ENCODE measurements around the gene LIF. TPM values are rescaled to one million over a fixed set of nuclear protein-coding genes. Genes with fewer than 3 reads are reported as not detected.

Gene LIF
- total RNA-seq, 2 experiments from 2014 or later: 0.06 TPM; not detected in 1

DNA sequence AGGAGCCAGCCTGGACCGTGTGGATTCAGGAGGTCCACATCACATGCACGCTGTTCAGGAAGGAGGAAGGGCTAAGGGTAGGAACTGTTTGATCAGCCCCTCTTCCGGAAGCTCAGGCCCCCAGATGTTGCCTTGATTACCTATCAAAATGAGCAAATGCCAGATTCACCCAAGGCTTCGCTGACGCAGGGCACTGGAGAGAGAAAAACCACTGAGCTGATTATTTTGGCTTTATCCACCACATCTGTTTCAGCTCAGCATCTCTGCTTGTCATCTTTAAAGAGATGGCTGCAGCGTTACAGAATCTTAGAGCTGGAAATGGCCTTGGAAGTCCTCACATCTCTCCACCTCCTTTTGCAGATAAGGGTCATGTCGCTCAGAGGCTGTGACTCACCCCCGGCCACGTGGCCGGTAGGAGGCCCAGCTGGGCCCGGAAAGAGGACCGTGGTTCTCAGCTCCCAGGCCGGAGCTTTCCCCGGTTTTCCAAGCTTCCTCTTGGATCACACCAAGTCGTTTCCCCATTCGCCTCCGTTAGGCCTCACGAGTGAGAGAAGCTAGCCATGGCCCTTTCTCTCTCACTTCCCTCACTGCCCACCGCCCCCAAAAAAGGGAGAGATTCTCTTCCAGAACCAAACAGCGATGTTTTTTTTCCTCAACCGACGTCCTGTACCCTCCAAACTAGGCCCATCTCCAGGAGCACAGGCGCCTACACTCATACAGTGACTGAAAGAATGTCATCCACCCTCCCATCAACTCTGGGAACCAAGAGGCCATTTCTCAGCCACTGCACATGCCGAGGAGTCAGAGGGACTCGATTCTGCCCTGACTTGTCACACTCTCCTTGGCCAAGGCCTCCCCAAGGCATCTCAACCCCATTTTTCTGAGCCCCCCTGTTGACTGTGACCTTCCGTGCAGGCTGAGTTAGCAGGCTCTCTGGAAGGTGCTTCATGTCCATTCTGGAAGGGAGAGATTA is 37.6 kb downstream of the LIF start:
- intact Hi-C loops (cut with micrococcal nuclease; ENCODE audit: unreplicated experiment): no loop called here
- H4K20me1 ChIP-seq (ENCODE audit: insufficient read depth, low read length): no peaks in the 10 kb centered on the region
- ChIA-PET CTCF (ENCODE audit: unreplicated experiment) (no interaction called here), POLR2A (interaction anchor here (0.7 kb wide), 2 partner anchors 14 to 17 kb away, joined by 3 to 5 read pairs; no protein-coding TSS in a partner anchor)
- no peaks in the 10 kb centered on the region for H3K79me2 ChIP-seq (ENCODE audit: insufficient read depth, low read depth, low read length)
- DNase-seq (ENCODE audit: low spot score): no peak
- H3K4me3 ChIP-seq (ENCODE audit: low read depth, low read length, poor library complexity, severe bottlenecking): no peak overlapping the region
- H3K36me3 ChIP-seq (ENCODE audit: insufficient read depth, low read length): no peaks in the 10 kb centered on the region
- no peaks in the 10 kb centered on the region for H3K4me1 ChIP-seq (ENCODE audit: insufficient read depth, low read length, poor library complexity, severe bottlenecking)
- H3K27ac ChIP-seq (ENCODE audit: low read depth, low read length, poor library complexity, severe bottlenecking): no peak overlapping the region
- H3K9me2 ChIP-seq (ENCODE audit: insufficient read depth, low read length): no peaks in the 10 kb centered on the region
- H3K4me2 ChIP-seq (ENCODE audit: low read length): no peak overlapping the region
- no peak overlapping the region for H2AFZ ChIP-seq (ENCODE audit: low read length)
- TF ChIP-seq, protein P1, sequence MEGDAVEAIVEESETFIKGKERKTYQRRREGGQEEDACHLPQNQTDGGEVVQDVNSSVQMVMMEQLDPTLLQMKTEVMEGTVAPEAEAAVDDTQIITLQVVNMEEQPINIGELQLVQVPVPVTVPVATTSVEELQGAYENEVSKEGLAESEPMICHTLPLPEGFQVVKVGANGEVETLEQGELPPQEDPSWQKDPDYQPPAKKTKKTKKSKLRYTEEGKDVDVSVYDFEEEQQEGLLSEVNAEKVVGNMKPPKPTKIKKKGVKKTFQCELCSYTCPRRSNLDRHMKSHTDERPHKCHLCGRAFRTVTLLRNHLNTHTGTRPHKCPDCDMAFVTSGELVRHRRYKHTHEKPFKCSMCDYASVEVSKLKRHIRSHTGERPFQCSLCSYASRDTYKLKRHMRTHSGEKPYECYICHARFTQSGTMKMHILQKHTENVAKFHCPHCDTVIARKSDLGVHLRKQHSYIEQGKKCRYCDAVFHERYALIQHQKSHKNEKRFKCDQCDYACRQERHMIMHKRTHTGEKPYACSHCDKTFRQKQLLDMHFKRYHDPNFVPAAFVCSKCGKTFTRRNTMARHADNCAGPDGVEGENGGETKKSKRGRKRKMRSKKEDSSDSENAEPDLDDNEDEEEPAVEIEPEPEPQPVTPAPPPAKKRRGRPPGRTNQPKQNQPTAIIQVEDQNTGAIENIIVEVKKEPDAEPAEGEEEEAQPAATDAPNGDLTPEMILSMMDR (conservative IDR thresholded peaks at IDR 0.05; ENCODE audit: low read length): no peak
- TF ChIP-seq EZH2phosphoT487 (IDR thresholded peaks at IDR 0.05; ENCODE audit: borderline replicate concordance, low read depth, low read length): no peak
- no peaks in the 10 kb centered on the region for H3K9me3 ChIP-seq (ENCODE audit: low read length)
- BruUV-seq (replicated peaks): no TSS peak

DNA sequence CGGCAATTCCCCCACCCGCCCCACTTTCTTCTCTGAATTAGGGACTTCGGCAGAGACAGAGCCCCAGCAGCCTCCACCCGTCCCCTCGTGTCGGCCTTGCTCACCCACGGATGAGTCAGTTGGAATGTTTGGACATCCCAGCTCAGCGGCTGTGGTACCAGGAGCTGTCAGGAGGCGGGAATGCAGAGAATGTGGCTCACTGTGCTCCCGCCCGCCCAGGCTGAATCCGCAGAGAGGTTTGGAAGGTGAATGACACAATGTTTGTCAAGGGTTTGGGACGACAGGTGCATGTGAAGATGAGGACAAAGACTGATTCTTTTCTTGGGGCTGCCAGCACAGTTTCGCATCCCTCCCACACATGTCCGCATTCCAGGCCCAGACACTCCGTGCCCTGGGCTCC is 39.6 kb downstream of the LIF start:
- POLR2A ChIA-PET: no interaction called here
- CTCF ChIA-PET (ENCODE audit: unreplicated experiment): no interaction called here
- Histone ChIP-seq H3K9me2 (ENCODE audit: insufficient read depth, low read length) (no peaks in the 10 kb centered on the region), H3K27ac (ENCODE audit: low read depth, low read length, poor library complexity, severe bottlenecking) (no peak overlapping the region), H3K9me3 (ENCODE audit: low read length) (no peaks in the 10 kb centered on the region), H4K20me1 (ENCODE audit: insufficient read depth, low read length) (no peaks in the 10 kb centered on the region), H3K4me2 (ENCODE audit: low read length) (no peak overlapping the region), H2AFZ (ENCODE audit: low read length) (no peak overlapping the region), H3K4me3 (ENCODE audit: low read depth, low read length, poor library complexity, severe bottlenecking) (no peak overlapping the region), H3K4me1 (ENCODE audit: insufficient read depth, low read length, poor library complexity, severe bottlenecking) (no peaks in the 10 kb centered on the region), H3K79me2 (ENCODE audit: insufficient read depth, low read depth, low read length) (no peaks in the 10 kb centered on the region), H3K36me3 (ENCODE audit: insufficient read depth, low read length) (no peaks in the 10 kb centered on the region)
- DNase-seq (ENCODE audit: low spot score): no peak
- no TSS peak for BruUV-seq (replicated peaks)
- no peak for TF ChIP-seq EZH2phosphoT487 (IDR thresholded peaks at IDR 0.05; ENCODE audit: borderline replicate concordance, low read depth, low read length)
- TF ChIP-seq, protein P1 (conservative IDR thresholded peaks at IDR 0.05; ENCODE audit: low read length): no peak
- intact Hi-C loops (cut with micrococcal nuclease; ENCODE audit: unreplicated experiment): no loop called here

All from OCI-LY7 (cell line).